Testis (tissue), 3 donors: ENCODE measurements around the gene SIPA1L3. TPM values are rescaled to one million over a fixed set of nuclear protein-coding genes. Genes with fewer than 3 reads are reported as not detected.

ENCODE experiments used
- DNase-seq: peaks from one replicate; pipeline ENCODE4 v3.0.0-alpha.2; 2019
- H3K27ac ChIP-seq, 2 donors: fragments of 200-600 bp; sonication (generic); one replicate each; pipeline ENCODE4 v1.5.1; 2019
- H3K27me3 ChIP-seq: fragments of 200-600 bp; sonication (generic); one replicate; pipeline ENCODE4 v1.5.1; 2019
- H3K36me3 ChIP-seq: fragments of 200-600 bp; sonication (generic); one replicate; pipeline ENCODE4 v1.5.1; 2017; ENCODE audit warnings: low read depth; ENCODE audit errors: missing control alignments
- H3K4me1 ChIP-seq: fragments of 200-600 bp; sonication (generic); one replicate; pipeline ENCODE4 v1.5.1; 2019
- H3K4me3 ChIP-seq, 2 donors: fragments of 200-600 bp; sonication (generic); one replicate each; pipeline ENCODE4 v1.5.1; 2017 to 2019
- H3K9me3 ChIP-seq: fragments of 200-600 bp; sonication (generic); one replicate; pipeline ENCODE4 v1.5.1; 2017
- CTCF ChIP-seq, 3 experiments: fragments of 450-650 bp in 2 of 3; fragments of 200-600 bp in 1 of 3; sonication (generic) in 1 of 3; IDR thresholded peaks; one replicate each; pipeline ENCODE4 v1.5.1; 2016 to 2019; ENCODE audit warnings: antibody characterized with exemption in 3 of 3, mild to moderate bottlenecking in 2 of 3, moderate library complexity in 1 of 3
- POLR2A ChIP-seq: fragments of 450-650 bp; IDR thresholded peaks from one replicate; pipeline ENCODE4 v1.6.1; 2017; ENCODE audit warnings: antibody characterized with exemption, mild to moderate bottlenecking, moderate library complexity
- WGBS, 2 donors: methylation state at CpG; one replicate each; pipeline ENCODE4 v1.1.5; 2018; 5-methylcytosine and 5-hydroxymethylcytosine counted together
- intact Hi-C: fragments of 100-400 bp; cut with DNase I; formaldehyde crosslinking; loops from one replicate; pipeline ENCODE4 v1.15.1; 2023; ENCODE audit warnings: low total_unique reads
- polyA plus RNA-seq: library from polyadenylated mRNA; stranded (reverse); fragments of 350-450 nt; fragmentation: Illumina TruSeq; extraction: RNeasy Lipid Tissue Mini Kit (QIAGEN cat#74804); gene quantifications from one replicate; pipeline ENCODE4 v1.2.3, GENCODE V29; 2014; ENCODE audit warnings: low read depth, low replicate concordance; ENCODE audit not compliant: insufficient read depth
- total RNA-seq, 2 donors: library from RNA; depleted of rRNA; stranded (reverse); fragments of >200 nt; gene quantifications; one replicate each; pipeline ENCODE4 v1.2.3, GENCODE V29; 2016

The SIPA1L3 gene
- total and polyA plus RNA-seq, 3 donors from 2014 or later = 21.1 to 47.6 (median 43.7) TPM

GRCh38 chr19:37929355-37929923 lies 22.4 kb downstream of the SIPA1L3 start:
- Histone ChIP-seq H3K4me3 (no peak overlapping the region), H3K9me3 (no peaks in the 10 kb centered on the region), H3K27me3 (no peaks in the 10 kb centered on the region), H3K4me1 (peaks cover 5% of the 10 kb centered on the region), H3K36me3 (no peaks in the 10 kb centered on the region), H3K27ac (no peak overlapping the region)
- DNase-seq = no peak
- WGBS, 2 donors = 85 to 92% methylated on average over 4 of the region's 4 CpGs
- intact Hi-C loops = no loop called here
- no peak for TF ChIP-seq POLR2A
- TF ChIP-seq CTCF (IDR thresholded peaks at IDR 0.05) = no peak

GRCh38 chr19:37930416-37930815 lies 23.4 kb downstream of the SIPA1L3 start:
- 93 to 96% methylated on average over 5 of the region's 5 CpGs for WGBS, 2 donors
- DNase-seq = no peak
- Histone ChIP-seq H3K4me1 (peaks cover 5% of the 10 kb centered on the region), H3K27ac (no peak overlapping the region), H3K9me3 (no peaks in the 10 kb centered on the region), H3K4me3 (no peak overlapping the region), H3K27me3 (no peaks in the 10 kb centered on the region), H3K36me3 (no peaks in the 10 kb centered on the region)
- no peak for TF ChIP-seq CTCF (IDR thresholded peaks at IDR 0.05)
- no peak for TF ChIP-seq POLR2A
- intact Hi-C loops = no loop called here

- Histone ChIP-seq H3K36me3 (no peaks in the 10 kb centered on the region), H3K9me3 (no peaks in the 10 kb centered on the region), H3K27me3 (no peaks in the 10 kb centered on the region), H3K4me3 (no peak overlapping the region), H3K4me1 (peaks cover 5% of the 10 kb centered on the region), H3K27ac (no peak overlapping the region)
- no peak for TF ChIP-seq CTCF (IDR thresholded peaks at IDR 0.05)
- no peak for TF ChIP-seq POLR2A
- peak; percentile 46 for DNase-seq
- 33 to 35% methylated on average over 12 to 30 of the region's 30 CpGs for WGBS, 2 donors
- intact Hi-C loops = no loop called here
Measured at GRCh38 chr19:37931881-37932655, 25.1 kb downstream of the SIPA1L3 start.

DNA sequence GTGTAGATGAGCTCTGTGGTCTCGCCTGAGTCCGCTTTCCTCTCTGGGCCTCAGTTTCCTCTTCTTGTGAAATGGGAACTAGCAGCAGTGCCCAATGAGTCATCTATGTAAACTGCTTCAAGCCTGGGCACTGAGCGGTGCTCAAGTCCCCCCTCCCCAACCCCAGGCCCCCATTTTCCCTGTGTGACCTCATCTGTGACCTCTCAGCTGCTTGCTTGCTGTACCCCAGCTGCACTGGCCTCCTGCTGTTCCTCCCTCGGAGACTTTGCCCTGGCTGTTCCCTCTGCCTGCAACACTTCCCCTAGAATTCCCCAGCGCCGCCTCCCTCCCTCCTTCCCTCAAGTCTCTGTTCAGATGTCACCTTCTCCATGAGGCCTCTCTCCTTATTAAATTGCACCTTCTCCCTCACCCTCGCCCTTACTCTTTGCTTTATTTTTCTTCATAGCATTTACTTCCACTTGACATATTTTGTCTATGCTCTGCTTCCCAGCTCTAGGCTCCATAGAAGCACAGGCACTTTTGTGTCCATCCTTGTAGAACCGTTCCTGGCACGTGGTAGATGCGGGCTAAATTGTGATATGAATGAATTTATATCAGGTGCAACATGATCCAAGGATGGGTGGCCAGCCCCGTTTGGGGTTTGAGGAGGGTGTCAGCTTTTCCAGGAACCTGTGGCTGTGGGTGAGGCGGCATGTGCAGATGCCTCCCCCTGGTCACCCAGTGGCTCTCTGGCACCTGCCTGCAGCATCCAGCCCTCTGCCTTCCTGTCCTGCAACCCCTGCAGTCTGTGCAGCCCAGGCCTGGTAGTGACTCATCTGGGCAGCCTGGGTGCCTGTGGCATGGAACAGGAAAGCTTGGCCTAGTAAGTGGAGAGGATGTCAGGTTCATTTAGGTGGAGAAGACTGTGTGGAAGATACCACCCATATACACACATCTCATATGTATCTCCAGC lies 26.3 kb downstream of the SIPA1L3 start:
- no peak for DNase-seq
- no peaks in the 10 kb centered on the region for H3K27me3 ChIP-seq

More for the DNA sequence above, 26.3 kb downstream of the SIPA1L3 start:
- no peaks in the 10 kb centered on the region for H3K36me3 ChIP-seq
- no peak for TF ChIP-seq POLR2A
- TF ChIP-seq CTCF (IDR thresholded peaks at IDR 0.05) = no peak
- no peaks in the 10 kb centered on the region for H3K9me3 ChIP-seq
- 81 to 85% methylated on average over 12 of the region's 12 CpGs for WGBS, 2 donors
- no peak overlapping the region for H3K4me3 ChIP-seq
- intact Hi-C loops = no loop called here
- peaks cover 5% of the 10 kb centered on the region for H3K4me1 ChIP-seq
- H3K27ac ChIP-seq = no peak overlapping the region
